GM23338 (cell line): Measurements from ENCODE around the gene ASAP2. TPM values are rescaled to one million over a fixed set of nuclear protein-coding genes. Genes with fewer than 3 reads are reported as not detected.

Source experiments
- ATAC-seq: fragments of 200-7000 bp; cut with Tn5 transposase; 3 replicates; pipeline ENCODE4 v1.9.1; 2020
- DNase-seq: peaks from one replicate; pipeline ENCODE4 v3.0.0-alpha.2; 2015; ENCODE audit warnings: low spot score
- H2AFZ ChIP-seq: fragments of 200-600 bp; sonication (generic); 2 replicates; pipeline ENCODE4 v1.8.0; 2016; ENCODE audit warnings: antibody characterized with exemption, mild to moderate bottlenecking, moderate library complexity
- H3F3A ChIP-seq: fragments of 200-600 bp; sonication (generic); replicated peaks from 2 replicates; pipeline ENCODE4 v1.8.0; 2017; ENCODE audit warnings: antibody characterized with exemption, mixed run types, low read depth
- H3K27ac ChIP-seq: fragments of 200-600 bp; sonication (generic); 2 replicates; pipeline ENCODE4 v1.6.1; 2016; ENCODE audit warnings: low read depth
- H3K27me3 ChIP-seq: fragments of 200-600 bp; sonication (generic); 2 replicates; pipeline ENCODE4 v1.8.0; 2016; ENCODE audit warnings: mild to moderate bottlenecking, mixed run types, moderate library complexity; ENCODE audit not compliant: insufficient read depth
- H3K36me3 ChIP-seq: fragments of 200-600 bp; sonication (generic); 2 replicates; pipeline ENCODE4 v1.8.0; 2016; ENCODE audit warnings: mild to moderate bottlenecking; ENCODE audit not compliant: insufficient read depth
- H3K4me1 ChIP-seq: fragments of 200-600 bp; sonication (generic); 2 replicates; pipeline ENCODE4 v1.8.0; 2016; ENCODE audit warnings: mild to moderate bottlenecking, moderate library complexity; ENCODE audit not compliant: insufficient read depth
- H3K4me2 ChIP-seq: fragments of 200-600 bp; sonication (generic); 2 replicates; pipeline ENCODE4 v1.7.1; 2017; ENCODE audit warnings: mixed run types
- H3K4me3 ChIP-seq: fragments of 200-600 bp; sonication (generic); 2 replicates; pipeline ENCODE4 v1.6.1; 2016; ENCODE audit warnings: mixed run types
- H3K79me2 ChIP-seq: fragments of 200-600 bp; sonication (generic); replicated peaks from 2 replicates; pipeline ENCODE4 v1.8.0; 2017; ENCODE audit warnings: mild to moderate bottlenecking; ENCODE audit not compliant: insufficient read depth
- H3K9me2 ChIP-seq: fragments of 200-600 bp; sonication (generic); 2 replicates; pipeline ENCODE4 v1.8.0; 2017; ENCODE audit not compliant: insufficient read depth
- H4K20me1 ChIP-seq: fragments of 200-600 bp; sonication (generic); replicated peaks from 2 replicates; pipeline ENCODE4 v1.8.0; 2017; ENCODE audit warnings: mild to moderate bottlenecking; ENCODE audit not compliant: insufficient read depth
- H3K27ac Mint-ChIP-seq: 2 replicates; pipeline ENCODE4 v1.8.0; 2020; ENCODE audit warnings: inconsistent platforms, mild to moderate bottlenecking, moderate library complexity, mixed read lengths
- H3K27me3 Mint-ChIP-seq: 3 replicates; pipeline ENCODE4 v1.8.0; 2022; ENCODE audit warnings: low read depth, mild to moderate bottlenecking, moderate library complexity, mixed read lengths, inconsistent platforms; ENCODE audit not compliant: insufficient read depth, poor library complexity
- H3K36me3 Mint-ChIP-seq: 3 replicates; pipeline ENCODE4 v1.8.0; 2021; ENCODE audit warnings: low read depth, mild to moderate bottlenecking, inconsistent platforms, moderate library complexity, mixed read lengths
- H3K4me1 Mint-ChIP-seq: 3 replicates; pipeline ENCODE4 v1.8.0; 2020; ENCODE audit warnings: mild to moderate bottlenecking, inconsistent platforms, mixed read lengths
- H3K4me3 Mint-ChIP-seq: 3 replicates; pipeline ENCODE4 v1.8.0; 2021; ENCODE audit warnings: moderate library complexity, mild to moderate bottlenecking, inconsistent platforms, mixed read lengths
- H3K9me3 Mint-ChIP-seq: 3 replicates; pipeline ENCODE4 v1.8.0; 2020; ENCODE audit warnings: moderate library complexity, mild to moderate bottlenecking, inconsistent platforms, mixed read lengths
- CTCF ChIP-seq, 2 experiments: fragments of 200-600 bp in 1 of 2; sonication (generic) in 1 of 2; conservative IDR thresholded peaks; 2 replicates each; pipeline versions ENCODE4 v1.5.1 to v1.6.1; 2016 to 2017; ENCODE audit warnings: antibody characterized with exemption in 2 of 2, low read depth in 2 of 2, mild to moderate bottlenecking in 2 of 2, moderate library complexity in 1 of 2
- ETS1 ChIP-seq: IDR thresholded peaks from 2 replicates; pipeline ENCODE4 v1.6.1; 2016; ENCODE audit warnings: antibody characterized with exemption
- EZH2 ChIP-seq: fragments of 200-600 bp; sonication (generic); IDR thresholded peaks from one replicate; pipeline ENCODE4 v1.8.0; 2017; ENCODE audit warnings: antibody characterized with exemption, mild to moderate bottlenecking, low read depth; ENCODE audit not compliant: unreplicated experiment
- STAT1 ChIP-seq: IDR thresholded peaks from one replicate; pipeline ENCODE4 v1.6.1; 2016; ENCODE audit warnings: antibody characterized with exemption; ENCODE audit not compliant: unreplicated experiment
- ZNF462 ChIP-seq: fragments of 250-450 bp; sonication (Bioruptor Pico); IDR thresholded peaks from 2 replicates; pipeline ENCODE4 v1.5.0; 2020; ENCODE audit warnings: mild to moderate bottlenecking, moderate library complexity
- polyA plus RNA-seq: library from polyadenylated mRNA; unstranded; fragments of >200 nt; fragmentation: Nextera tagmentation; extraction: Ambion mirVana; gene quantifications from 2 replicates; pipeline ENCODE4 v1.2.1, GENCODE V29; 2016
- total RNA-seq: library from RNA; depleted of rRNA; stranded (reverse); fragments of >200 nt; shearing (Covaris generic); gene quantifications from 2 replicates; pipeline ENCODE4 v1.2.3, GENCODE V29; 2014

ASAP2 gene
- total and polyA plus RNA-seq, 2 experiments from 2014 or later = 2.6 to 15.6 TPM

GRCh38 chr2:9343524-9343923 is 136.9 kb downstream of the ASAP2 start:
- H3K9me2 ChIP-seq = no peaks in the 10 kb centered on the region
- ATAC-seq (no peak), DNase-seq (no peak)
- Mint-ChIP-seq H3K4me3 (no peak overlapping the region), H3K27ac (no peak overlapping the region), H3K9me3 (no peaks in the 10 kb centered on the region), H3K36me3 (peaks cover 14% of the 10 kb centered on the region; the same call in 2 of the 3 replicates), H3K27me3 (no peaks in the 10 kb centered on the region), H3K4me1 (peaks cover 8% of the 10 kb centered on the region; the same call in 2 of the 3 replicates)
- no peak overlapping the region for H3K27ac ChIP-seq
- H3K27me3 ChIP-seq = no peaks in the 10 kb centered on the region
- no peaks in the 10 kb centered on the region for H3K79me2 ChIP-seq
- H3F3A ChIP-seq = no peaks in the 10 kb centered on the region
- no peak overlapping the region for H3K4me3 ChIP-seq
- no peaks in the 10 kb centered on the region for H3K4me1 ChIP-seq
- no peak overlapping the region for H3K4me2 ChIP-seq
- no peaks in the 10 kb centered on the region for H3K36me3 ChIP-seq
- H2AFZ ChIP-seq = no peak overlapping the region
- TF ChIP-seq ZNF462 (CRISPR knock-in tag) (no peak), STAT1 (no peak), EZH2 (no peak), ETS1 (no peak), CTCF (conservative IDR thresholded peaks at IDR 0.05; ENCODE audit: low read depth in 2 of 2) (no peak)
- H4K20me1 ChIP-seq = no peaks in the 10 kb centered on the region
